Stimulated activated naive CD8-positive, alpha-beta T cell treated with anti-CD3 and anti-CD28 coated beads, Interleukin-15, Interleukin-2, amounts not matched to agents 100 ng/mL and 50 ng/mL, for 24 hours (primary cell): Measurements from ENCODE around the gene DCPS.
"Not testable (repeated sequence)": the region's sequence is repeated elsewhere in the genome, so short reads cannot be mapped to it uniquely, and the experiment has no call there.

Experiments used
- H3K27ac Mint-ChIP-seq: one replicate; pipeline ENCODE4 v1.8.0; 2021; ENCODE audit warnings: mild to moderate bottlenecking, mixed read lengths
- H3K27me3 Mint-ChIP-seq: one replicate; pipeline ENCODE4 v1.8.0; 2021; ENCODE audit warnings: mixed read lengths
- H3K36me3 Mint-ChIP-seq: one replicate; pipeline ENCODE4 v1.8.0; 2021; ENCODE audit warnings: low read depth, mixed read lengths
- H3K4me1 Mint-ChIP-seq: one replicate; pipeline ENCODE4 v1.8.0; 2021; ENCODE audit warnings: low read depth, mixed read lengths
- H3K4me3 Mint-ChIP-seq: one replicate; pipeline ENCODE4 v1.8.0; 2021; ENCODE audit warnings: mild to moderate bottlenecking, mixed read lengths
- H3K9me3 Mint-ChIP-seq: one replicate; pipeline ENCODE4 v1.8.0; 2021; ENCODE audit warnings: mixed read lengths

The DCPS gene

GRCh38 chr11:126280595-126280994 lies 23.3 kb upstream of the DCPS start:
- H3K36me3 Mint-ChIP-seq = peaks cover 20% of the 10 kb centered on the region
- H3K9me3 Mint-ChIP-seq = no peaks in the 10 kb centered on the region
- no peaks in the 10 kb centered on the region for H3K27me3 Mint-ChIP-seq
- H3K4me3 Mint-ChIP-seq = no peak overlapping the region
- H3K4me1 Mint-ChIP-seq = peaks cover 48% of the 10 kb centered on the region
- H3K27ac Mint-ChIP-seq = peak overlapping the region; percentile 21

- H3K27ac Mint-ChIP-seq = no peak overlapping the region
- peaks cover 48% of the 10 kb centered on the region for H3K4me1 Mint-ChIP-seq
- H3K4me3 Mint-ChIP-seq = peak overlapping the region; percentile 87
- H3K9me3 Mint-ChIP-seq = no peaks in the 10 kb centered on the region
- peaks cover 14% of the 10 kb centered on the region for H3K36me3 Mint-ChIP-seq
- no peaks in the 10 kb centered on the region for H3K27me3 Mint-ChIP-seq
These were observed 22.6 kb upstream of the DCPS start for GRCh38 chr11:126281245-126281644.

GRCh38 chr11:126281666-126282175 lies 22.1 kb upstream of the DCPS start:
- Mint-ChIP-seq H3K4me3 (peak overlapping the region; percentile 87), H3K27ac (peak overlapping the region; percentile 87), H3K36me3 (peaks cover 13% of the 10 kb centered on the region), H3K9me3 (no peaks in the 10 kb centered on the region), H3K27me3 (no peaks in the 10 kb centered on the region), H3K4me1 (peaks cover 52% of the 10 kb centered on the region)

- Mint-ChIP-seq H3K9me3 (no peaks in the 10 kb centered on the region), H3K4me1 (peaks cover 55% of the 10 kb centered on the region), H3K27ac (peak overlapping the region; percentile 87), H3K4me3 (peak overlapping the region; percentile 87), H3K27me3 (no peaks in the 10 kb centered on the region), H3K36me3 (peaks cover 11% of the 10 kb centered on the region)
These were observed 21.5 kb upstream of the DCPS start for GRCh38 chr11:126282361-126282735.

GRCh38 chr11:126282736-126283591 lies 20.9 kb upstream of the DCPS start, which contains the start of gene TIRAP:
TSS of gene TIRAP (plus strand) at chr11:126283093. CDS start at chr11:126290895, 7,802 bp downstream.
- H3K4me1 Mint-ChIP-seq = peaks cover 56% of the 10 kb centered on the region
- H3K36me3 Mint-ChIP-seq = peaks cover 5% of the 10 kb centered on the region
- no peaks in the 10 kb centered on the region for H3K27me3 Mint-ChIP-seq
- peak within 1 kb of the TSS; percentile 89 for H3K4me3 Mint-ChIP-seq
- no peaks in the 10 kb centered on the region for H3K9me3 Mint-ChIP-seq
- peak within 1 kb of the TSS; percentile 89 for H3K27ac Mint-ChIP-seq

GRCh38 chr11:126284829-126285228 lies 19.0 kb upstream of the DCPS start:
- Mint-ChIP-seq H3K36me3 (peaks cover 4% of the 10 kb centered on the region), H3K27ac (peak overlapping the region; percentile 83), H3K9me3 (no peaks in the 10 kb centered on the region), H3K27me3 (no peaks in the 10 kb centered on the region), H3K4me3 (peak overlapping the region; percentile 73), H3K4me1 (peaks cover 66% of the 10 kb centered on the region)

- Mint-ChIP-seq H3K36me3 (peaks cover 17% of the 10 kb centered on the region), H3K27me3 (no peaks in the 10 kb centered on the region), H3K4me3 (no peak overlapping the region), H3K9me3 (no peaks in the 10 kb centered on the region), H3K27ac (peak overlapping the region; percentile 38), H3K4me1 (peaks cover 50% of the 10 kb centered on the region)
These were observed 15.6 kb upstream of the DCPS start for GRCh38 chr11:126288237-126288636.

- peaks cover 36% of the 10 kb centered on the region for H3K4me1 Mint-ChIP-seq
- H3K27me3 Mint-ChIP-seq = no peaks in the 10 kb centered on the region
- H3K4me3 Mint-ChIP-seq = no peak overlapping the region
- H3K27ac Mint-ChIP-seq = no peak overlapping the region
- peaks cover 33% of the 10 kb centered on the region for H3K36me3 Mint-ChIP-seq
- H3K9me3 Mint-ChIP-seq = no peaks in the 10 kb centered on the region
These were observed 13.0 kb upstream of the DCPS start for GRCh38 chr11:126290887-126291286.

- no peaks in the 10 kb centered on the region for H3K9me3 Mint-ChIP-seq
- peaks cover 41% of the 10 kb centered on the region for H3K36me3 Mint-ChIP-seq
- peak overlapping the region; percentile 75 for H3K27ac Mint-ChIP-seq
- peaks cover 21% of the 10 kb centered on the region for H3K4me1 Mint-ChIP-seq
- no peak overlapping the region for H3K4me3 Mint-ChIP-seq
- no peaks in the 10 kb centered on the region for H3K27me3 Mint-ChIP-seq
These were observed 10.1 kb upstream of the DCPS start for GRCh38 chr11:126293726-126294125.

GRCh38 chr11:126297004-126297403 lies 6.9 kb upstream of the DCPS start:
- no peaks in the 10 kb centered on the region for H3K9me3 Mint-ChIP-seq
- no peaks in the 10 kb centered on the region for H3K27me3 Mint-ChIP-seq
- no peak overlapping the region for H3K27ac Mint-ChIP-seq
- peaks cover 38% of the 10 kb centered on the region for H3K36me3 Mint-ChIP-seq
- peaks cover 22% of the 10 kb centered on the region for H3K4me1 Mint-ChIP-seq
- H3K4me3 Mint-ChIP-seq = no peak overlapping the region

- H3K4me3 Mint-ChIP-seq = peak overlapping the region; percentile 97
- H3K27ac Mint-ChIP-seq = peak overlapping the region; percentile 99
- H3K36me3 Mint-ChIP-seq = peaks cover 25% of the 10 kb centered on the region
- no peaks in the 10 kb centered on the region for H3K9me3 Mint-ChIP-seq
- no peaks in the 10 kb centered on the region for H3K27me3 Mint-ChIP-seq
- peaks cover 46% of the 10 kb centered on the region for H3K4me1 Mint-ChIP-seq
These were observed 706 bp downstream of the DCPS start for GRCh38 chr11:126304457-126305075.

GRCh38 chr11:126305699-126306098 lies 1.8 kb downstream of the DCPS start:
- no peaks in the 10 kb centered on the region for H3K9me3 Mint-ChIP-seq
- H3K27ac Mint-ChIP-seq = peak overlapping the region; percentile 72
- H3K4me1 Mint-ChIP-seq = peaks cover 47% of the 10 kb centered on the region
- peak overlapping the region; percentile 64 for H3K4me3 Mint-ChIP-seq
- H3K36me3 Mint-ChIP-seq = peaks cover 33% of the 10 kb centered on the region
- no peaks in the 10 kb centered on the region for H3K27me3 Mint-ChIP-seq

- Mint-ChIP-seq H3K27ac (no peak overlapping the region), H3K36me3 (peaks cover 30% of the 10 kb centered on the region), H3K9me3 (no peaks in the 10 kb centered on the region), H3K4me3 (no peak overlapping the region), H3K4me1 (peaks cover 53% of the 10 kb centered on the region), H3K27me3 (no peaks in the 10 kb centered on the region)
These were observed 3.8 kb downstream of the DCPS start for GRCh38 chr11:126307706-126308105.

GRCh38 chr11:126308271-126308671 lies 4.4 kb downstream of the DCPS start:
- Mint-ChIP-seq H3K4me1 (peaks cover 48% of the 10 kb centered on the region), H3K4me3 (no peak overlapping the region), H3K36me3 (peaks cover 26% of the 10 kb centered on the region), H3K9me3 (no peaks in the 10 kb centered on the region), H3K27me3 (no peaks in the 10 kb centered on the region), H3K27ac (no peak overlapping the region)

GRCh38 chr11:126308771-126309170 lies 4.9 kb downstream of the DCPS start:
- H3K4me1 Mint-ChIP-seq = peaks cover 44% of the 10 kb centered on the region
- H3K9me3 Mint-ChIP-seq, H3K4me3 Mint-ChIP-seq, H3K27me3 Mint-ChIP-seq, H3K27ac Mint-ChIP-seq: not testable (repeated sequence)
- peaks cover 23% of the 10 kb centered on the region for H3K36me3 Mint-ChIP-seq
